HG03354 (cell line): ENCODE measurements around the gene AGAP1.

Experiments used
- ATAC-seq: cut with Tn5 transposase; IDR thresholded peaks from one replicate; pipeline ENCODE4 v1.9.1; 2021; ENCODE audit warnings: mild to moderate bottlenecking; ENCODE audit not compliant: unreplicated experiment, poor library complexity, severe bottlenecking

AGAP1 gene

DNA sequence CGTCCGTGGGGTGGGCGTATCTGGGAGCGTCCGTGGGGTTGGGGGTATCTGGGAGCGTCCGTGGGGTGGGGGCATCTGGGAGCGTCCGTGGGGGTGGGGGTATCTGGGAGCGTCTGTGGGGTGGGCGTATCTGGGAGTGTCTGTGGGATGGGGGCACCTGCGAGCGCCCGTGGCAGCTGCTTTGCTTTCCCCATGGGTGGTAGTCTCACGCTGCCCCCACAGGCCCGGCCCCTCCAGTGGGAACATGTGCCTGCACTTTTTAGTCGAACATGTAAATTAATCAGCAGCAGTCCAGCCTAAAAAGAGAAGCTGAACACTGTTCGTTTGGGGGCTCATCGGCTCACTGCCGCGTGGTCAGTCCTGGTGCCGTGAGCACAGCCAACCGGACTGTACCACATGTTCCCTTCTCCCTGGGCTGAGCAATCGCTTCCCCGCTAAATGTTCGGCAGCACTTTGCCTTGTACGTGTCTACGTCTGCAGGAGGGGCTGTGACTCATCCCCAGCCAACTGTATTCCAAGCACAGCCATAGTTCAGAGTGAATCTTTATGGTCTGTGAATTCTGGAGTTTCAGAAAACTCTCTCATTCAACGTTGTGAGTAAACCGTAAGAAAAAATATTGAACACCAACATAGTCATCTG lies 271.5 kb downstream of the AGAP1 start:
- no peak for ATAC-seq

DNA sequence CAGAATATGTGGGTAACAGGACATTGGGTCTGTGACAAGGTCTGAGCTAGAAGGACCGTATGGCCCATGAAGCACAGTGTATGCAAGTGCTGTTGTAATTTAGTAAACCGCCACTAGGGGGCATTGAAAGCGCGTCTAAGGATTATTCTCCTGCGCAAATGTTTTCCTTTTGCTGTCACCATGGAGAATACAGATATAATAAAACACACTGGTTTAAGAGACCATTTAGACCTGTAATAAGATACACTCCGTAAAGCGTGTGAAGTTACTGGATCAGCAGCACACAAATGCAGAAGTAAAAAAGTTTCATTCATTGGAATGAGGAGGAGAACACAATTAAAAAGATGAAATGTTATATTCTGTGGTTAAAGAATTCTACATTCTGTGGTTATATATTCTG lies 272.4 kb downstream of the AGAP1 start:
- peak; percentile 82 for ATAC-seq

DNA sequence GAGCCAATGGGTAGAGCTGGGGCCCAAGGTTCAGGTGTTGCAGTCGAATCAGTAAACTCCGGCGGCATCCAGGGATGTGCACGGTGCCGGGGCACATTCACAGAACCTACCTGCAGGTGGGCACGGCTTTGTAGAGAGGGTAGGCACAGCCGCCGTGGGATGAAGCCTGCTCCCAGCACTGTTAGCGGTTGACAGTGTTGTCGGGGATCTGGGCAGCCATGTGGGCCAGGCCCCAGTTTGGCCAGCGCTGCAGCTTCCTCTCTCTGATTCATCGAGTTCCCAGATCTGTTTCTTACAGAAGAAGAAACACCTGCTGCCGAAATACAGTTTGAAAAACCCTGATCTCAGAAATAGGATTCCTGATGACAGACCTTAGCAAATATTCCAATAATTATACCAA lies 274.8 kb downstream of the AGAP1 start:
- no peak for ATAC-seq

DNA sequence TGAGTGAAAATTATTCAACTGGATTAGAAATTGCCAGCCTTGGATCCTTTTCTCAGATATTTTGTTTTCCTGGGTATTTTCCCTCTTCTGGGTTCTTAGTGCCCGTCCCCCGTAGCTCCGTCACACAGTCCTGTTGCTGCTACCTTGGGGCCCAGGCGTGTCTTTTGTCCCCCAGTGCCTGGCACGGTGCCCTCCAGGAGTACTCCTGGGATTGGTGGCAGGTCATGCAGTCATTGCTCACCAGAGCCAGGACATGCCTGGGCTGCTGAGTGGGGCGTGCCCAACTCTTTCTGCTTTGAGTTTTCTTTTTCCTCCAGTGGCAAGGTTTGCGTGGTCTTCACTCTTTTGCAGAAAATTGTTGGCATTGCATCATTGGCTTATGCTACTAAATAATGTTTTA lies 275.2 kb downstream of the AGAP1 start:
- no peak for ATAC-seq

DNA sequence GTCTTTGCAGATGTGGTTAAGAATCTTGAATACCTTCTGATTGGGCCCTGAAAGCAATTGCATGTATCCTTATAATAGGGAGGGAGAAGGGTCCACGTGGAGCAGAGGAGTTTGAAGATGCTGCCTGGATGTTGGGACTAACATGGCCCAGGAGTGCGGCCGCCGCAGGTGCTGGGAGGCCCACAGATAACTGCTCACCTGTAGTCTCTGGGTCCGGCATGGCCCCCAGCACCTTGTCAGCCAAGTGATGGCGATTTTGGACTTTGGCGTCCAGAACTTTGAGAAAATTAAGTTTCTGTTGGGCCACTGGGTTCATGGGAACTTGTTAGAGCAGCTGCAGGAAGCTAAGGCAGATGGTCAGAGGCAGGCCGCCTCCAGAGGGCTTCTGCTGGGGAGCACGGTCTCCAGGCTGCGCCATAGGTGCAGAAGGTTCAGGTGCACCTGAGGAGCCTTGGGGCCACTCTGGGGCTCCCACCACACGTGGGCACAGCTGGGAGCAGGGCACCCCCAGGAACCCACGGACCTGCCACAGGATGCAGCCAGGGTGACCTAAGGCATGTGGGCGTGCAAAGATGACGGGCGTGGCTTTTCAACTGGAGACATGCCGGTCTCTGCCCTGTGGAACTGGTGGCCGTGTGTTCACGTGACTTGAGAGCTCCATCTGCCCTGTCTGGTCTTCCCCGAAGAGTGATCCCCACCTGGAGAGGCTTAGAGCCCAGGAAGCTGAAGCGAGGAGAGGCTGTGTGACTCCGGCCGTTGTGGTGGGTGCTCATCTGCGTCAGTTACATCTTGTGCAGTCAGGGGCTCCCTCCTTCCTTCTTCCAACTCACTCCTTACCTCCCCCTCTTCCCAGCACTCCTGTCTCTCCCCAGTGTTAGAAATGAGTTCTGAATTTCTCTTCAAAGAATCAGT lies 277.3 kb downstream of the AGAP1 start:
- ATAC-seq: no peak

DNA sequence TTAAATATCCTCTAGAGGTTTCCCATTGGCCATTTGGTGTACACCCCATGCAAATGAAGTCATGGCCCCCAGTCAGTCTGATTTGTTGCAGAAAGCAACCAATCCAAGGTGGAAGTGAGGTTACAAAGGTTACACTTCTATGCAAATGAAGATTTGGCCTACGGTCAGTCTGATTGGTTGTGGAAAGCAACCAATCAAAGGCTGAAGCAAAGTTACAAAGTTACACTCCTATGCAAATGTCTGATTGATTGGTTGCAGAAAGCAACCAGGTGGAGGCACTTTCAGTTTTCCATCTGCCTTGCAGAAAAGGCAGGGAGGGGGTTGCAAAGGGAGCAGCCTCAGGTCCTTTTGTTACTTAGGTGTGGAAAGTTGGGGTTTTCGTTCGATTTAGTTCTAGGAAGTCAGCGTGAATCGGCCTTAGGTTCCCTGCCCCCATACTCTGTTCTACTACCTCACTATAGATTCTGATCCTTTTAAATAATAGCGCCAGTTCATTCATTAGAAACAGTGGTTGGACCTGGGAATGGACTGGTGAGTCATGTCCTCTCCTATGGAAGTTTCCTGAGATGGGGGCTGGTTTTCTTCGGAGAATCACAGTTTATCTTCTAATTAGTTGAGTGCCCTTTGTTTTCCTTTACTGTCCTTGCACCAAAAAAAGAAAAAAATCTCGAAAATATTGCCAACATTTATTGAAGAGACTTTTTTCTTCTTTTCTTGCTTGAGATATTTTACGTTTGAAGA lies 279.5 kb downstream of the AGAP1 start:
- no peak for ATAC-seq

DNA sequence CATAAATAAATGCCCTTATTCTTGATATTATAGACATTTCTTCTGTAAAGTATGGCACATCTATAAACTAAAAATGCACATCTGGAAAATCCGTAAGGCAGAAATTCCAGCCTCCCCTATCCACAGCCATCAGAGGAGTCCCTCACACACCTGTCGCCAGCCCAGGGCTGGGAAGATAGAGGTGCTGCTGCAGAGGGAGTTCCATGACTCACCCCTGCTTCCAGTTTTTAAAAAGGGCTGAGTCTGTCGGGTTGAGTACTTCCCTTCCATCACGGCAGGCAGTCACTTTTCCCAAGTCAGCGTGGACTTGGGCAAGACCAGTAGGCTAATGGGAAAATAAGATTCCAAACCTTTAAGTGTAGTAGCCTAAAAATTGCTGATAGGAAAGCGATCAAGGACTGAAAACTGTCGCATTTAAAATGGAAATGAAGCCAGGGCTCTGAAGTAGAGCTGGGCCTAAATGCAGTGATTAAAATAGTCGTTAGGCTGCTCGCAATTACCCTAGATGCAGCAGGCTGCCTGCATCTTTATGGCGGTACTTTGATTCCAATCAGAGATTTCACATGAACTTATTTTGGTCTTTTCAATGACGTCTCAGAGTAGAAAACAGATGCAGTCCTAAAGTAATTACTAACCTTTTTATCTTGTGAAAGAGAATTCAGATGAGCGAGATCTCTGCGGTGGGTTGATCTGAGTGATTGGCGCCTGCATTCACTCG lies 280.5 kb downstream of the AGAP1 start:
- no peak for ATAC-seq

DNA sequence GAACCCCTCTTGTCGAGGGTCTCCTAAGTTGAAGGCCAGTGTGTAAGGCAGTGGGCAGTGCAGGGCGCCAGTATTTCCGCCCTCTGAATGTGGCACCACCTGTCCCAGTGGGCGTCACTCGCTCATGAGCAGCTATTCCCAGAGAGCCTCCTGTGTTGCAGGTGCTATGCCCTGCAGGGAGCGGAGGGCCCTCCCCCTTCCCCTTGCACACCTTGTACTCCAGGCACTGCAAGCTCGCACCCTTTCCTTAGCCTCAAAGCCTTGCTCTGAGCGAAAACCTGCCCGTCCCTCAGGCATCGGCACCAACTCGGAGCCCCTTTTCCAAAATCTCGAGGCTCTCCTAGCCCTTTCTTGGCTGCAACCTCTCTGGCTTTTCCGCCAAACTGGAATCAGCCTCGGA lies 282.7 kb downstream of the AGAP1 start:
- ATAC-seq: no peak

DNA sequence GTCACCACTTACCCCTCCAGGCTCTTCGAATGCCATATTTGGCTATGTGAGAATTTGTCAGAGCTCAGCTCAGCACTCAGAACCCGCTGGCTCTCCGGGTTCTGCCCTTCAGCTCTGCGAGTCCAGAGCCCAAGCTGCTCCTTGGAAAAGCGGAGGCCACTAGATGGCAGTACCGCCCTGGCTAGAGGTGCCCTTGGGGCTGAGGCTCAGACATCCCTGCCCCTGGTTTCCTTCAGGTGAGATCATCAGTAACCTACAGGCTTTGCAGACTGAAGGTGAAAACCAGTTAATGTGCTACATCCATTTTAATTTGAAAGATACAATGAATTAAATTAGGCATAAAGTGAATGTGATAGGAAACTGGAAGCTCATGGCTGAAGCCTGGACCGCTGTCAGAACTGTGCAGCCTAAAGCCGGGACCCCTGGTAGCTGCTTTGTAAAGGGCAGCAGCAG lies 285.6 kb downstream of the AGAP1 start:
- ATAC-seq: peak; percentile 62

DNA sequence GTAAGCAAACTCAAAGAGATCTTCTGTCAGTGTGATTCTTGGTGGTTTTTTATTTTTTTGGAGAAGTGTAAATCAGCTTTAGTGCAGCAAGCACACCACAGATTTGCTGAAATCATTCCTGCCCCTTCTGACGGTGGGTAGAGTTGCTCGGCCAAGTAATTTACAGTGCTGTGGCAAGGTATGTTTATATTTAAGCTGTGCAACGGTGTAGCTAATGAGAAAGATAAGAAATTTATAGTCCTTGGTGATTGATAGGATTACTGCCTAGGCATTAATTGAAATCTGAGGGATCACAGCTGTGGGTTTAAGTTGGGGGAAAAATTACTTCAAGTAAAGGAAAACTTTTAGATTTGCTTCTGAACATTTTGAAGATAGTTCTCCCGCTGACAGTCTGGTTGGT lies 286.6 kb downstream of the AGAP1 start:
- no peak for ATAC-seq

DNA sequence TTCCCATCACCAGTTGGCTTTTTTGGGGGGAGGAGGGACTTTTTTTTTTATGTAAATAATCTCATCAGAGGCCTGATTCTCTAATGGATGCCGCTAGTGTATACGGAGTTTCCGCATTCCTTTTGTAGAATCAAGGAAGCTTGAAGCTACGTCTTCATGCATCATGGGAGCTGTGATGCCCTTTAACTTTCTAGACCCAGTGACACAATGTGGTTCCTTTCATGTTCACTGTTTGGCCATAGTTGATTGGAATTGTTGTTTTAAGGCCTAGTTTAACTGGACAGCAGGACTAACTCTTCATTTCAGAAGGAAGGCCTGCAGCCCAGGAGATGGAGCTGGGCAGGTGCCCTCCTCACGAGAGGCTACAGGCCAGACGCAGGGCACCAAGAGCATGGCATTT lies 287.9 kb downstream of the AGAP1 start:
- ATAC-seq: no peak

DNA sequence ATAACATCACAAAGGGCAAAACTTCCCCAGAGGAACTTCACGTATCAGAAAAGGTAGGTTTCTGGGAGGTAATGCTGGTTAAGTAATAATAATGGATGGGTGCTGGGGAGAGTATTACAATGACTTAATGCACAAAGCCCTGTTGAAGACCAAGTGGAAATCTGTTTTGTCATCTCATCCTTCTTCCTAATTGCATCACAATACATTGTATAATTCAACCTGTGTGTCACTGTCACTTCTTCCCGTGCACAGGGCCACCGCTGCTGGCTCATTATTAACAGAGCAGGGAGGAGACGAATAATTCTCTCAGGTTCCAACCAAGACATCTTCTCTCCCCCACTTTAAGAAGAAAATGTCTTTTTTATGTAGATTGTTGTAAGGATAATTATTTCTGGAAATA lies 290.9 kb downstream of the AGAP1 start:
- ATAC-seq: no peak

DNA sequence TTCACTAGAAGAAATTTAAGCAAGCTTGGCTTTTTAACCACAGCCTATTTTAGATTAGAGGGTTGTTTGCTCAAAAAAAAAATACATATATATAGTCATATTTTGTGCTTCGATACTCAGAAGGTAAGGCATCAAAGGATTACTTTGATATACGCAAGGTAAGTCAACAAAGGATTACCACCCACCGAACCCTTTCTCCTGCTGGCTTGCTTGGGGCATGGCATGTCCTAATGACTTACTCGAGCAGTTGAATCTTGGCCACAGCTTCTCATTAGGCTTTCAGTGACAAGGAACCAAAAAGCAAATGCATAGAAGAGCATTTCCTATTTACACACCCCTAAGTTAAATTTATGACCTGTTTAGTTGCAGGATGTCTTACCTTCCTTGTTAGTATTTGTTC lies 295.7 kb downstream of the AGAP1 start:
- ATAC-seq: no peak

DNA sequence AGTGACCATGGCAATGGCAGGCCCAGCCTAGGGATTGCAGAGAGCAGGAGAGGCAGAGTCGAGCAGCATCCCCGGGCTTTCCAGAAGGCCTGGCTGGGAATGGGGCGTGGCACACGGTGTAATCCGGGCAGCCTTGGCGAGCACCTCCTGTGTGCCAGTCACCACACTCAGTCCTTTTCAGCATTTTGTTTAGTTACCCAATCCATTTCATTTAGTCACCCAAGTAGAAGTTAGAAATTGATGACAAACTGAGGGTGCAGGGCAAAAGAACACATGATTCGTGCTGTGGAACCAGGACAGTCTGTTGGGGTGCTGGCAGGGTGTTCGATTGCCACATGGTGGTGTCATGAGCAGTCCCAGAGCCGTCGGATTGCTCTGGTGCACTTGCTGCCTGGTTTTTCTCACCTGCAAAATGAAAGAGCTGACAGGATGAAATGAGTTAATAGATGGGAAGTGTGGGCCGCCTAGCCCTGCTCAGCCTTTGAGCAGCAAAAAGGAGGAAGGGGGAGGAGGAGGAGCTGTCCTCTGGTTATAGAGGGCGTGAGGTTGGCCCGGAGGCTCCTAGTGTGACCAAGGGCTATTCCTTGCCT lies 299.4 kb downstream of the AGAP1 start:
- no peak for ATAC-seq

DNA sequence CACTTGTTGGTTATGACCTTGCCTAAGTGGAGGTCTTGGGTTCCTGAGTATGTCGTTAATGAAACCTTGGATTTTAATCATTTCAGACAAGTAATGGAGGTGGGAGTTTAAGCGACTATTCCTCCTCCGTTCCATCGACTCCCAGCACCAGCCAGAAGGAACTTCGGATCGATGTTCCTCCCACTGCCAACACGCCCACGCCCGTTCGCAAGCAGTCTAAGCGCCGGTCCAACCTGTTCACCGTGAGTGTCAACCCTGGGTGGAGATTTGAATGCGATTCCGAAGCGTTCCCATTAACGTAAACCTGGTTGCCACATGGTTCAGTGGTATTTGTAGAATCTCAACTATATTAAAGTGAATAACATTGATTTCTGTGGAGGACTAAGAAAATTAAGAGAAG lies 305.4 kb downstream of the AGAP1 start:
- ATAC-seq: no peak

DNA sequence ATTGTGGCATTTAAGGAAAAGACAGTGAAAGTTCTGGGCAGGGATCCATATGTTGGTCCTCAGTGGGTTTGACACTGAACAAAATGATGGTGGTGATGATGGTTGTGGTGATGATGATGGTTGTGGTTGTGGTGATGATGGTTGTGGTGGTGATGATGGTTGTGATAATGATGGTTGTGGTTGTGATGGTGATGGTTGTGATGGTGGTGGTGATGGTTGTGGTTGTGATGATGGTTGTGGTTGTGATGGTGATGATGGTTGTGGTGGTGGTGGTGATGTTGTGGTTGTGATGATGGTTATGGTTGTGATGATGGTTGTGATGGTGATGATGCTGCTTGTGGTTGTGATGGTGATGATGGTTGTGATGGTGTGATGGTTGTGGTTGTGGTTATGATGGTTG lies 308.7 kb downstream of the AGAP1 start:
- no peak for ATAC-seq

DNA sequence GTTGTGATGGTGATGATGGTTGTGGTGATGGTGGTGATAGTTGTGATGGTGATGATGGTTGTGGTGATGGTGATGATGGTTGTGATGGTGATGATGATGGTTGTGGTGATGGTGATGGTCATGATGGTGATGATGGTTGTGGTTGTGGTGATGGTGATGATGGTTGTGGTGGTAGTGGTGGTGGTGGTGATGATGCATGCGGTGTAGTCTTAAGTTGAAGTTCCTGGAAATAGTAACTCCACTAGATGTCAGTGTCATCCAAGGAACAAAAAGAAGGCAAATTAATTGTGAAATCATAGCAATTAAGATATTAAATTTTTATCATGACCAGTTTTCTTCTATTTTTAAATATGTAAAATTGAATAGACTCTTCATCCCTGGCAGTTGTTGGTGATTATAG lies 309.2 kb downstream of the AGAP1 start:
- no peak for ATAC-seq

DNA sequence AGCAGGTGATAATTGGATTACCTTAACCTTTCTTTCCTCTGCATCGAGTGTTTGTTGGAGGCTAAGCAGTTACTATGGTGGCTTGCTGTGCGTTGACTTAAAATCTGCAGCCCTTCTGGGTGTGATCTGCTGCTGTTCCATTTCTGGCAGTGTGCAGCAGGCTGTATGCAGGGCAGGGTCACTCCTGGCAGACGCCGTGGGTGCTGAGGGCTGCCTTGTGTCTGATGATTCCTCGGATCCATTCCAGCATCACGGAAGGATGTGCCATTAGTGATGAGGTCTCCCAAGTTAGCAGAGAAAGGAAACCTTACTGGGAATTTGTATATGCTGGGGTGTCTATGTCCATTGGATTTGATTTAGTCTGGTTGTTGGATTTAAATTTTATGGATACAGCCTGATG lies 310.8 kb downstream of the AGAP1 start:
- ATAC-seq: no peak

DNA sequence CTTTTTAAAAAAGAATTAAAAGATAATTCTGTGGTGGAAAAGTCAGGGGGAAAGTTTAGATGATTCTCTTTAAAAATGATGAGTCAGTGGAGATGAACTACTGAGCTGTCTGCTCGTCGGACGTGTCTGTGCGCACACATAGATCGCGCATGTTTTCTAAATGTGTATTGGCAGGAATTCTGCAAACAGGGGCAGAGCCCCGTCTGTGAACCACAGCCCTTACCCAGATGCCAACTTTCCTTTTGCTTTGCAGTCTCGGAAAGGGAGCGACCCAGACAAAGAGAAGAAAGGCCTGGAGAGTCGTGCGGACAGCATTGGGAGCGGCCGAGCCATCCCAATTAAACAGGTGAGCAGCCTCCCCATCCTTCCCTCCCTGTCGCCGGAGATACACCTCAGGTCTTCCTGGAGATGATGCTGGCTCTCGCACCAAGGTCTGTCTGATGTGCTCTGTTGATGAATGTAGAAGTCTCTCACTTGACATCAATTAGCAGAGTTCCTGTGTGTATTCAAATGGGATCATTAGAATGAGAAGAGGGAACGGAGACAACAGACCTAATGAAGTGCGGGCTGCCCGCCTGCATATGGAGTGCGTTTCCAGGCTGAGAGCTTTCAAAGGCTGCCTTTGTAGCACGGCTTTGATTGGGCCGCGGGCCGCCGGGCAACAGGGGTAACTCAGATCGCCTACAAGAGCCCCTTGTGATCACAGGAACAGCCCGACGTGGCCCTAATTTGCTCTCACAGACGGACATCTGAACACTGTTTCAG lies 313.3 kb downstream of the AGAP1 start:
- ATAC-seq: no peak
